Bone marrow (tissue), 2 donors: Measurements from ENCODE around the gene ZBTB42.

Source experiments
- DNase-seq, 2 donors: peaks; one replicate each; lab custom pipeline; 2025; lab: John Stamatoyannopoulos, UW

Gene ZBTB42

DNA sequence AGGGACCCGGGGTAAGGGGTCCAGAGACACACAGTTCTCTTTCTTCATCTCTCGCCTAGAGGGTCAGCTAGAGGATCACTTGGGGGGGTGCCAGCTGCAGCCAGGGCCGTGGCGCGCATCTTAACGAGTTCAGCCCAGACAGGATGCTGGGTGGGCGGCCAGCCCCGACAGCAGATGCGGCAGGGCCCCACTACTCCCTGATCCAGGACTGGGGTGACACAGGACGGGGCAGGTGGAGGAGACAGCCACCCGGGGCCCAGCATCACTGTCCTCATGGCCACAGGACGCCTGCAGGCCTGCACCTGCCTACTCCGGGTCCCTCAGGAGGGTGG lies 18.1 kb upstream of the ZBTB42 start:
- DNase-seq, result no peak

DNA sequence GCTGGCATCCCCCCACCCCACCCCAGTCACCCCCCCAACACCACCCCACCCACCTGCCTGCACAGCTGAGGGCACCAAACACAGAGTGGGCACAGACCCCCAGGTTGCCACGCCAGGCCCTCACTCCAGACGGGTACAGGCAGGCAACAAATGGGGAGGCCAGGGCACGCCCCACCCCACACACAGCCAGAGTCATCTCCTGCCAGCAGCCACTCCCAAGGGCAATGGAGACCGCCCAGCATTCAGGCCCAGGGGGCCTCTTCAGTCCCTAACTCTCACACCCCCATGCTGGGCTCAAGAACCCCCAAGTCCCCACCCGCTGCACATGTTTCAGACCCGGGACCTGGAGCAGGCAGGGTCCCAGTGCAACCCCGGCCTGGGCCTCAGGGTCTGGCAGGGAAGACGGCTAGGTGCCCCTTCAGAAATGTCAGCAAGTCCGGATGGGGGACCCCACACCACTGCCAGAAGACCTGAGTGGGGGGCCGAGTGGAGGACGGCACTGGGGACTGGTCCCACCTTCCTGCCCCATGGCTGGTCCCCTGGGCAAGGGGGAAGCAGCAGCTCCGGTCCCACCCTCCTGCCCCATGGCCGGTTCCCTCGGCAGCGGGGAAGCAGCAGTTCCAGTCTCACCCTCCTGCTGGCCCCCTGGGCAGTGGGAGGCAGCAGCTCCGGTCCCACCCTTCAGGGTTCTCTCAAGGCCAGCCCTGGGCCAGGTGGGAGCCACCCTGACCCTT lies 17.2 kb upstream of the ZBTB42 start:
- DNase-seq, result no peak

DNA sequence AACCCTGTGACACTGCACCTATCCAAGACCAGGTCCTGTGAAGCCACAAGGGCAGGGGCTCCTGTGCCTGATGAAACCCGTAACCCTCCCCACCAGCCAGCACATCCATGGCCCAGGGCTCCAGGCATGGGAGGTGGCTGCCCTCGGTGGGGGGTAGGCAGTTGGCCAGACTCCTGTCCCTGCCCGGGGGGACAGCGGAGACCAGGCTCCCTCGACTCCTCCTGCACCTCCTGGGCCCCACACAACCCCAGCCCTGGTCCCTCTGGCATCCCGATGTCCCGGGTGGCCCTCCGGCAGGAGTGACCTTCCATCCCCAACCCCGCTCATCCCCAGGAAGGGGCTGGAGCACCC lies 16.7 kb upstream of the ZBTB42 start:
- no peak for DNase-seq

DNA sequence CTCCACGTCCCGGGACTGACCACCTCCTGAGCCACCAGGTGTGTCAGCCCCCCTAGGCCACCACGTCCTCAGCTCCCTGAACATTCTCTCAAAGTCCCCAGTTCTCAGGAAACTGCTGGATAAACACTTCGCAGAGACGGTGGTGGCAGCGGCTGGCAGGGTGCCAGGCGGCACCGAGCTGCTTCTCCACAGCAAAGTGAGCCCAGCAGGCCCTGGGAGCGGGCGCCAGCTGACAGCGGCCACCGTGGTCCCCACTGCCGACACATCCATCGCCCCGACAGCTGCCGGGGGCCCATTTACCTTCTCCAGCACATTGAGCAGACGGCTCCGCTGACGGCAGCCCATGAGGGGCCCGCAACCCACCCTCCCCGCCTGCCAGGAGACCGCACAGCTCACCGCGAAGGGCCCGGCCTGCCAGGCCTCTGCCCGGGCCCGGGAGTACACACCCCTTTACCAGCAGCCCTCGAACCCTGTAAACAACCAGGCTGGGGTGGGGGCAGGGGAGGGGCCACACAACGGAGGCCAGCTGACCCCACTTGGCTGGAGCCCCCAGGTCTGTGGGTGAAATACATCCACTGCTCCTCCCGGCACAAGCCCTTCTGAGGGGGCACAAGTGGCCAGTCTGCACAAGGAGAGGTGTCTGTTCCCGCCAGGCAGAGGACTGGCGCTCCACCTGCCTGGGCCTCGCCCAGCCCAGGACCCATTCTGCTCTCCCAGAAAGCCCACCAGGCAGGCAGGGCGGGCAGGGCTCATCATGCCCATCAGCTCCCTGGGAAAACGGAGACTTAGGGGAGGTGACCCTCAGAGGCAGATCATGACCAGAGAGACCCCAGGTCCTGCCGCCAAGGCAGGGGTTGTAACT lies 15.8 kb upstream of the ZBTB42 start:
- no peak for DNase-seq

DNA sequence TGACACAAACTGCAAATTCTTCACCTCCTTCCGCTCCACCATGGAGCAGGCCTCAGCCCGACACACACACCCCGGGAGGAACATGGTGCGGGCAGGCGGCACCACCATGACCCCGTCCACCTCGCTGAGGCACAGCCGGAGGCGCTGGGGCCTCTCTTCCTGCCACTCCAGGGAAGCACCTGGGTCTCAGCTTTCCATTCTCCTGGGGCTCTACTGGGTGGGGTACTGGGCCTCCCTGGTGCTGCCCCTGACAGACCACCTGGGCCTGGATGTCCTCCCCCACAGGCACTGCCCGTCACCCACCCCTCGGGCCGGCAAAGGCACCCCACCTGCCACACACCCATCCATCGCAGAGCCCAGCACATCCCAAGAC lies 15.2 kb upstream of the ZBTB42 start:
- no peak for DNase-seq

DNA sequence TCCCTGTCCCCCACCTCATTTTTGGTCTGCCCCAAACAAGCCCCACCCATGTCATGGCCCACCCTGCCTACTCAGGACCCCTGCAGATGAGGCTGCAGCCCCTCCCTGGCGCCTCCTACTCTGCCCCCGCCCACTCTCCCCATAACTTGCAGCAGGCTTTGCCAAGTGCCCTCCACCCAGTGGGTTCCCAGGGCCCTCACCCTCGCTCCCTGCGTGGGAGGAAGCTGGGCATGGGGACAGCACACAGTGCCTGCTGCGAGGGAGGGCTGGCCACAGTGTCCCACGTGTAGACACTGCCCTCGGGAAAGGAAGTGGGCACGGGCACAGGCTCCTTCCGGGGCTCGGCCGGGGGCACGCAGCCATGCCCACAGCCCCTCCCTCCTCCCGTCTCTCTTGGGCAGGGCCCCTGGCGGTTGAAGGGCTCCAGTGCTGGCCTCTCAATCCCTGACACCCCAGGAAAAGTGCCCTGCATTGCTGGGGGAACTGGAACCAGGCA lies 14.8 kb upstream of the ZBTB42 start:
- no peak for DNase-seq

DNA sequence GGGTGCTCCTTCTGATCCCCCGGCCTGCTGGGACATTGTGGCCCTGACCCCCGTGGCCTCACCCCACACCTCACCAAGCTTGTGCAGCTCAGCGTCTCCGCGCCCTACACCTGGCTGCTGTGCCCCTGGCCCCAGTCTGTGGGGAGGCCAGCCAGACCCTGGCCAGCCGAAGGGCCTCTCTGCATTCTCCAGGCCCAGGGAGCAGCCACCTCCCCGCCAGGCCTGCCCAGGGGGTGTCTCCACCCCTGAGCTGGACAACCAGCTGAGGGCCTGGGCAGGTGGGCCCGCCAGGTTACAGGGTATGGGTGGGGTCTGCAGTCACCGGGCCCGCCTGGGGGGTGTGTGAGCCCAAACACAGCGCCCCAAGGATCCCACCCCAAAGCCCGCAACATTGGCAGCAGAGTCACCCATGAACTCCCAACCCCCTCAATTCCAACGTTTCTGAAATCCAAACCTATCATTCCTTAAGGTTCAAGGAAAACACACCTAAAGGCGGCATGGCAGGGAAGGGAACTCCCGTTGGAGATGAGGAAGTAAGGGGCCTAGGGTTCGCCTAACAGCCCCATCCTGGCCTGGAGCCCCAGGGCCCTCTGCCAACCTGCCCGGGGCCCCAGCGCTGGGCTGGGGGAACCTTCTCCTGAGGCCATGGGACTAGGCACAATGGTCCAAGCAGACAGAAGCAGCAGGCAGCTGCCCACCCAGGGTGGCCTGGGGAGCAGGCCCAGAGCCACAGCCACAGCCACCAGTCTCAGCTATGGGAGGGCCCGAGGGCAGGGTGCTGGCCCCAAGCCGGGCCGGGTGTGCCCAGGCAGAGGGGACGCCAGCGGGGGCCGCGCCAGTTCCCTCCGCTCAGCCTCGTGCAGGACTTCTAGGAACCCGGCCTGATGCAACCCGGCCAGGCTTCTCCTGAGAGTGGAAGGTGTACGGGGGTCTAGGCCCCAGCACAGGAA lies 13.9 kb upstream of the ZBTB42 start:
- DNase-seq, result no peak

DNA sequence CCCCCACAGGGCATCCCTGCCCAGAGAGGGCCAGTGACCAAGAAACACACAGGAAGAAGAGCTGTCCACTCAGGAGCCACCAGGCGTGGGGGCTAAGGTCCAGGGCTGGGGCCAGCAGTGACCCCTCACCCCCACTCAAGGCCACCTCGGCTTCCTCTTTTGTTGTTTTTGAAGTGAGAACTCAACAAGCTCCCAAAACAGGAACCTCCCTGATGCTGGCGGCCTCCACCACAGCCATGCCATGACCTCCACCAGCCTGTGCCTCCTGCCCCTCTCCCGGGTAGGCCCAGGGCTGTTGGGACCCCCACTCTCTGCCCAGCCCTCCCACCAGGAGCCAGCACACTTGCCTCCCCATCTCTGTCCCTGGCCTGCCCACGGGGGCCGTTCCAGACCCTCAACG lies 13.2 kb upstream of the ZBTB42 start:
- no peak for DNase-seq

DNA sequence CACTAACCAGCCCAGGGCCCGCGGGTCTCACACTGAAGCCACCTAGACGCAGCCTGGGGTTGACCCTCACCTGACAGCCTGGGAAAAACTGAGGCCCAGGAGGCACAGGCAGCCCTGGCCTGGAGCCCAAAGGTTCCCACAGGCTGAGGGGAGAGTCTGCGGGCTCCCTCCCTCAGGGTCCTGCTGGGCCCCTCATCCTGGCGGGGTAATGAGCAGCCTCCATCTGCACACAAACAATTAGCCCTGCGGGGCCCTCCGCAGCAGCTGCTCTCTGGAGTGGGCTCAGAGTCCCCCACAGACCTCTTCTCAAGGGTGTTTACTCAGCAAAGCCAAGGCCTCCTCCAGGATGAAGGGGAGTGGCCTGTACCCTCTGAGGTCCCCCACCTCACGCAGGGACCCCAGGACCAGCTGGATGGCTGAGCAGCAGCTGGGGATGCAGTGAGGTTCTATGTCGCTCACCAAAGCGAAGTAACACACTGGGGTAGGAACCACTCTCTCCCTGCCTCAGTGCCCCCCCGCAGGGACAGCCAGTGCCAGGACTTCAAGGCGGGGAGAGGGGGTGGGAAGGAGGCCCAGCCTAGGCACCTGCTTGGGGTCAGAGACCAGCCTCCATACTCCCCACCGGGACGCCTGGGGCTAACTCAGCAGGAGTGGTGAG lies 12.6 kb upstream of the ZBTB42 start:
- DNase-seq, result no peak

DNA sequence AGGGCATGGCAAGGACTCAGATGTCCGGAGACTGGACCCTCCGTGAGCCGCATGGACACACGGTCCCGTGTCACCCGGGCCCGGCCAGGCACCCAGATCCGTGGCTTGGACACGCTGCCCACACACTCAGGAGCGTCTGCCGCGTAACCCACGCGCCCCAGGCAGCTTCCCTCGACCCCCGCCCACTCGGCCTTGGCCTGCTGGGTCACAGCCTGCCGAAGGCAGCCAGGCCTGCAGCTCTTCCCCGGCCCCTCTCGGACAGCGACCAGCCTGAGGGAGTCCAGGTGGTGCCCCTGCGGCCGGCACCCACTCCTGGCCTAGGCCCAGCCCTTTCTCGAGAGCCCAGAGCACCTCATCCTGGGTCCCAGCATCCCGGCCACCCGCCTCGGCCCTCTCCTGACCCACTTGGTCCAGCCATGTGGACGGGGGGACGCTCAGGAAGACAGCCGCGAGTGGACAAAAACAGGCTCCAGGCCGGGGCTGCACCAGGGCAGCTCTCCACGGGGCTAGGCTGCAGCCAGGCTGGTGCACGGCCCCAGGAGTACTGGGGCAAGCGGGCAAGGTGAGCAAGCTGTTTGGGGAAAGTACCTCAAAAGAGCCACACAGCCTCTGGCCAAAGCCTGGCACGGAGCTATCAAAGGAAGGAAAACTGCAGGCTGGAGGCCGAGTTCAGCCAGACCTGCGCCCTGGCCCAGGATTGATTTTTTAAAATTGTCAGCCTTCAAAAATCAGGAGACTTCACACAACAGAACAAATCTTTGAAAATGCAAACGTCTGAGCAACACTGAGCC lies 11.8 kb upstream of the ZBTB42 start:
- DNase-seq, result no peak

DNA sequence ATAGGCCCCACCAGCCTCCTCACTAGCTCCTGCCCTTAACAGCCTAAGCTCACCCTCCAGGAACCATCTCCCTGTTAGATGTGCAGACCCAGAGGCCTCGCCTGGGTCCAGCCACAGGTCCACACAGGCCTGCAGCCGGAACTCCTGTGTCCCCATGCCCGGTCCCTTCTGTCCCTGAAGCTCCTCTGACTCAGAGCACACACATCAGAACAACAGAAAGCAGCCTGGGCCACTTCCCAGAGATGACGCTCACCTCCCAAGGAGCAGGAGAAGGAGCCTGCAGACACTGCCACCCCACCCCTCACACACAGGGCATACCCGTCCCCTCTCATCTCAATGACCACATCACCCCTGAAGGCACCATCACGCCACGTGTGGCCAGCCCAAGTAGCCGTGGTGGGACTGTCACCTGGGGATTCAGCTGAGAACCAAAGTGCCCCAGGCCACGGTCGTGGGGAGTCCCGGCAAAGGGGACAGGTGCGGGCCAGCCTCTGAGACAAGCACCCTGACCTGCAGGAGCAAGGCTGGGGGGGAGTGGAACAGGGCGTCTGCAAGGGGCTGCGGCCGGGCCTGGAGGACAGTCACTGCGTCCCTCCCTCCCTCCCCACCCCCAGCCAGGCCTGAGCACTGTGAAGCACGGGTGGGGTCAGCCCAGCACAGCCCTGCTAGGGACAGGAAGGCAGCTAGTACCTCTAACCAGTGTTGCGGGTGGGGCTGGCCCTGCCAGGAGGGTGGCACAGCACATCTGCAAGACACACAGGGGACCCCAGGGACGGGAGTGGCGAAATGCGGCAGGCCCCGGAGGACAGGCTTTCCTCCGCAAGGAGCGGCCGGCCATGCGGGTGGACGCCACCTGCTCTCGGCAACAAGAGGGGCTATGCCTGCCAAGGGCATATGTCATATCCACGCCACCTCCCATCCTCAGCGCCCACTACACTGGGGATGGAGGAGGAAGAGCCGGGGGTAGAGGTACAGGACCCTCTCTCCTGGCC lies 10.9 kb upstream of the ZBTB42 start:
- no peak for DNase-seq

DNA sequence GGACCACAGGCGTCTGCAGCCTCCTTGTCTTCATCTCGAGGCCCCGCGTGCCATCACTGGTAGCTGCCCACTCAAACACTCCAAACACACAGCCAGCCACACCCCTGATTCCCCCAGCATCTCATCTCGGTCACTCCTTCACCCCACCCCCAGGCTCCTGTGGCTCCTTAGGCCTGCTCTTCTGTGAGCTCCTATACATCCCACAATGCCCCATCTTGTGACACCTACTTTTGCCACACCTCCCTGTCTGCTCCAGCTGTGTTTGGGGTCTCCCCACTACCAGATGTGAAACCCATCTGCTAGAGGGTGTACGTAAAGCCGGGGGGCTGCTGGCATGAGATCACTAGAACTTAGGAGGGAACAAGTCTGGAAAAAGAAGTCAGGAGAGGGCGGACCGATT lies 9.5 kb upstream of the ZBTB42 start:
- no peak for DNase-seq

DNA sequence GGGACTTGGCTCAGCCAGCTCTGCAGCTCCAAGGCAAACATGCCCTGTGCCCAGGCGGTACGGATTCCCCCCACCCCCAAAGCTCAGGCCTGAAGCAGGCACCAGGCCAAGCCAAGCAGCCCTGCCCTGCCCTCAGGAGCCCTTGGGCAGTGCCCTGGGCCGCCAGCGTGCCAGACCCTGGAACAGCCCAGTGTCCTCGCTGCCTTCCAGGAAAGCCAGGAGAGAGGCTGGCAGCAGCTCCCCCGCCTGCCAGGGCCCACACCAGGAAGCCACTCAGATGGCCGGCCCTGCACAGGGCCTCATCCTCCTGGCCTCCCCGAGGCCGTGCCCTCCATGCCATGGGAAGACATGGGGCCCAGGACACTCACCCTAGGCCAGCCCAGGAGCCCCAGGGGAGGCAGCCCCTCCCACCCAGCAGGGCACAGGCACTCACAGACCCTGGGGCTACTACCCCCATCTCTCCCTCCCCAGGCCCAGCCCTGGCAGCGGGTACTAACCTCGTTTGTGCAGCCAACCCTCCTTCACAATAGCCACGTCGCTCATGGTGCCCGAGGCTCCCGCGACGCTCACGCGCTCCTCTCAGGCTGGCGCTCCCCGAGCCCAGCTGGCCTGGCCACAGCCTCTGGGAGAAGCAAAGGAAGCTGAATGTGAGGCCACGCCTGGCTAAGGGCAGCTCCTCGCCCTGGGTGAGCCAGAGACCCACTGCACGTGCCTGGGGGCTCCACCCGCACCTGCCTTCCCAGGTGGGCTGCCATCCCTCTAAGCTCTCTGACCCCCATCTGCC lies 8.6 kb upstream of the ZBTB42 start:
- DNase-seq, result no peak

DNA sequence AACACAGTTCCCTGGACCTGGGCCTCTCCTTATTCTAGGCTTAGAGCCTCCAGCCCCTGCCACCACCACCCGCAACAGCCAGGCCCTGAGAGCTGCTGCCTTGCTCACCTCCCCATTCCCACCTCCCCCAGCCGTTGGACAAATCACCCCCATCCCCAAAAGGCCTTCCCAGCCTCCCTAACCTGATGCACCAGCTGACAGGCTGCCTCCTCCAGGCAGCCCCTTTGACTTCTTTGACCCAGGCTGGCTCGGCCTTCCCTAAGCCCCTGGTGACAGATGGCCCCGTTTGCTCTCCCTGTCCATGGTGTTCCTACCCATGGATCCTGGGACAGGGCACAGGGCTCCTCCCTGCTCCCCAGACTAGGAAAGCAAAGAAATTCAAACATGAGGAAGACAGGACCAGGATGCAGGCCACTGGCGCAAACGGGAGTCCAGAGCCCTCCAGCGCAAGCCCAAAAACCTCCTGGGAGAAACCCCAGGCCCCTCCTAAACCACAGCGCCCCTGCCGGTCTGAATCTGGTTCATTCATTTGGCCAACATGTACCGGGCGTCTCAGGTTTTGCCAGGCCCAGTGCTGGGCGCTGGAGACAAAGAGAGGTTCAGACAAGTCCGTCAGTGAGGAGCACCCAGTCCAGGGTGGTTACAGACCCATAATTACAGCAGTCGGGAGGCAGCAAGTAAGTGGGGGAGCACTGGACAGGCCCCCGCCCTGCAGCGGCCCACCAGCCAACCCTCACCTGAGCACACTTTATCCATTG lies 7.8 kb upstream of the ZBTB42 start:
- DNase-seq, result no peak

DNA sequence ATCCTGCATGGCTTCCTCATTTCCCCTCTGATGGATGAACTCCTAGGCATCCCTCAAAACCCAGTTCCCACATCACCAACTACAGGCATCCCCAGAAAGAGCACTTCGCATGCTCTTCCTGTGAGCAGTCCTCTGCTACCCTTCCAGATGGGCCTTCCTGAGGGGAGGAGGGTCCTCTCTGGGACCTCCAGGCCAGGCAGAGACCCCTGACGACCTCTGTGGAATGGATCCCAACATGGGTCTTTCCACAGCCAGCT lies 7.3 kb upstream of the ZBTB42 start:
- DNase-seq, result no peak

DNA sequence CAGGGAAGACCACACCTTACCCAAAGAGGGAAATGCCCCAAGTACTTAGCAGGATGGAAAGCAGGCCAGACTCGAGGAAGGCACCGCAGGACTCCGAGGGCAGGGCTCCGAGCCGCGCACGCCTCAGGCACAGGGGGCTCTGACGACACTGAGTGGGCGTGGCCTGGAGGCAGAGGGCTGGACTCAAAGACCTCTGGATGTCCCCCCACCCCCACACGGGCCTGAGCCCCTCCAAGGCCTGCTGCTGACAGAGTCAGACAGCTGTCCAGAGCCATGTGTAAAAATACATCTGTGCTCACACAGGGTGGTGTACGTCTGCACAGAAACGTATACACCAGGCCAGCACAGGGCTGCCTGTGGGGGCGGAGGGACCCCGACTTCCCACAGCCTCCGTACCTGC lies 6.8 kb upstream of the ZBTB42 start:
- no peak for DNase-seq

DNA sequence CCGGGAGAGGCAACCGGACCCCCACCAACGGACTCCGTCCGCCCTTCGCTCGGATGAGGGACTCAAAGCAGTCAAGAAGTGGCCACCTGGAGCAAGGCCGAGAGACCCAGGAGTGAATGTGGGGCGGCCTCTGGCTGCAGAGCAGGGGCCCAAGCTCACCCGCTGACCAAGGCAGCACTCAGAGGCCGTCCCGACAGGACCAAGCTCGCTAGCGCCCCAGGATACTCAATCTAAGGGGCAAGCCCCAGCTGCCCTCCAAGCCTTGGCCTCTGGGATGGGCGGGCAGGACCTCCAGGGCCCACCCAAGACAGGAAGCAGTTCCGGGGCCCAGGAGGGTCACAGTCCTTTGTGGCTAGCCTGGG lies 6.3 kb upstream of the ZBTB42 start:
- DNase-seq, result no peak

DNA sequence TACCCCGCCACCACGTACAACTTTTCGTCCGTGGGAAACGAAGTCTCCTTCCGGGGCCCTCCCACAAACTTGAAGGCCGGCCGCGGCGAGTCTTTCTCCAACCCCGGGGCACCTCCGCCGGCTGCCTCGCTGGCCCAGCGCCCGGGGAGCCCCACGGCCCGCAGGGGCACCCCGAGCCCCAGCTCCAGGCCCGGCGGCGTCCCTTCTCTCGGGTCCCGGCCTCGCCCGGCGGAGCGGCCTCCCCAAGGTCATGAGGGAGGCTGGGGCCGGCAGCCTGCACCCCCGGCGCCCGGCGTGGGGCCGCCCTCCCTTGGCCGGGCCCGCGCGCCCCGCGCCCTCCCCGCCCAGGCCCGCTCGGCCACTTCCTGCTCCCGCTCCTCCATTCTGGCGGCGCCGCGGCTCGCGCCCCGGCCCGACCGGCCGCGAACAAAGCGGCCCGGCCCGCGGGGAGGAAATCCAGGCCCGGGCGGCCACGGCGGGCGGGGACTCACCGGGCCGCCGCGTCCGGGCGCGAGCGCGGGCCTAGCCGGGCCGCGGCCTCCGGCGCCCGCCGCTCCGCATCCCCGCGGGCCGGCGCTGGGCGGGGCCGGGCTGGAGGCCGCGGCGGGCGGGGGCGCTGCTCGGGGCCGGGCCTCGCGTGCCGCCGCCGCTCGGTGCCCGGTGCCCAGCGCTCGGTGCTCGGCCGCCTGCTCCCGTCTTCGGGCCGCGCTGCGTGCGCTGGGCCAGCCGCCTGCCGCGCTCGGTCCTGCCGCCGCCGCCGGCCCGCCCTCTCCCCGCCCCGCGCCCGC lies 5.7 kb upstream of the ZBTB42 start, which contains the start of gene AKT1:
Gene AKT1 (minus strand): TSS at position 756 of the 788 bp plus-strand sequence. CDS start 3,105 bp downstream, outside the sequence.
- no peak for DNase-seq
